ENCODE results near the gene LINC00237. TPM values are rescaled to one million over a fixed set of nuclear protein-coding genes. Genes with fewer than 3 reads are reported as not detected.

The LINC00237 gene
- total RNA-seq, 4 donors from 2014 or later, result 0.83 TPM; not detected in 3

DNA sequence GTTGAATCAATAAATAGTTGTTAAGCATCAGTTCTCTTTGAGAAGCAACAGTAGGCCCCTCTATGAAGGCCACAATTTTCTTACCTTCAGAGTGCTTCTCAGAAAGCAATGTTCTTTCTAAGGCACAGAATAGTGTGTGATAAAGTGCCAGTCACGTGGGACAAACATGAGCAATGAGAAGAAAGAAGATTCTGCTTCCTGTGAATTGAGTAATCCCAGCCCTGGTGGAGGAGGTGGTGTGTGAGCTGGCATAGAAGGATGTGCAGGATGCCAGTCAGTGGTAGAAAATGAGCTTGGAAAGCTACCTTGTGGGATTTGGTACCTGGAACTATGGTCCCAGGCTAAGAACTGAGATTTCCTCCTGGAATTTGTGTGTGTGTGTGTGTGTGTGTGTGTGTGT, 41.4 kb upstream of the LINC00237 start:
- Histone ChIP-seq H3K27me3 (no peaks in the 10 kb centered on the region), H3K36me3 (peaks cover 21% of the 10 kb centered on the region), H3K4me1 (no peaks in the 10 kb centered on the region), H3K9me3 (no peaks in the 10 kb centered on the region), H3K4me3 (no peak overlapping the region), H3K27ac (no peak overlapping the region)
- 77% methylated on average over 1 of the region's 1 CpG for WGBS
- TF ChIP-seq EP300 (IDR thresholded peaks at IDR 0.05) (no peak), POLR2AphosphoS5 (IDR thresholded peaks at IDR 0.05) (no peak), POLR2A (IDR thresholded peaks at IDR 0.05) (no peak)
- TF ChIP-seq, protein P1, sequence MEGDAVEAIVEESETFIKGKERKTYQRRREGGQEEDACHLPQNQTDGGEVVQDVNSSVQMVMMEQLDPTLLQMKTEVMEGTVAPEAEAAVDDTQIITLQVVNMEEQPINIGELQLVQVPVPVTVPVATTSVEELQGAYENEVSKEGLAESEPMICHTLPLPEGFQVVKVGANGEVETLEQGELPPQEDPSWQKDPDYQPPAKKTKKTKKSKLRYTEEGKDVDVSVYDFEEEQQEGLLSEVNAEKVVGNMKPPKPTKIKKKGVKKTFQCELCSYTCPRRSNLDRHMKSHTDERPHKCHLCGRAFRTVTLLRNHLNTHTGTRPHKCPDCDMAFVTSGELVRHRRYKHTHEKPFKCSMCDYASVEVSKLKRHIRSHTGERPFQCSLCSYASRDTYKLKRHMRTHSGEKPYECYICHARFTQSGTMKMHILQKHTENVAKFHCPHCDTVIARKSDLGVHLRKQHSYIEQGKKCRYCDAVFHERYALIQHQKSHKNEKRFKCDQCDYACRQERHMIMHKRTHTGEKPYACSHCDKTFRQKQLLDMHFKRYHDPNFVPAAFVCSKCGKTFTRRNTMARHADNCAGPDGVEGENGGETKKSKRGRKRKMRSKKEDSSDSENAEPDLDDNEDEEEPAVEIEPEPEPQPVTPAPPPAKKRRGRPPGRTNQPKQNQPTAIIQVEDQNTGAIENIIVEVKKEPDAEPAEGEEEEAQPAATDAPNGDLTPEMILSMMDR (IDR thresholded peaks at IDR 0.05), result no peak
- no peak for DNase-seq (ENCODE audit: low spot score in 2 of 2)

- Histone ChIP-seq H3K27ac (no peak overlapping the region), H3K4me1 (no peaks in the 10 kb centered on the region), H3K36me3 (peaks cover 24% of the 10 kb centered on the region), H3K27me3 (no peaks in the 10 kb centered on the region), H3K9me3 (no peaks in the 10 kb centered on the region), H3K4me3 (no peak overlapping the region)
- no peak for DNase-seq (ENCODE audit: low spot score in 2 of 2)
- 97% methylated on average over 4 of the region's 4 CpGs for WGBS
- no peak for TF ChIP-seq POLR2A (IDR thresholded peaks at IDR 0.05)
- TF ChIP-seq POLR2AphosphoS5 (IDR thresholded peaks at IDR 0.05), result no peak
- TF ChIP-seq, protein P1 (IDR thresholded peaks at IDR 0.05), result no peak
Observed at GRCh38 chr20:21146215-21146614, 40.1 kb upstream of the LINC00237 start.

DNA sequence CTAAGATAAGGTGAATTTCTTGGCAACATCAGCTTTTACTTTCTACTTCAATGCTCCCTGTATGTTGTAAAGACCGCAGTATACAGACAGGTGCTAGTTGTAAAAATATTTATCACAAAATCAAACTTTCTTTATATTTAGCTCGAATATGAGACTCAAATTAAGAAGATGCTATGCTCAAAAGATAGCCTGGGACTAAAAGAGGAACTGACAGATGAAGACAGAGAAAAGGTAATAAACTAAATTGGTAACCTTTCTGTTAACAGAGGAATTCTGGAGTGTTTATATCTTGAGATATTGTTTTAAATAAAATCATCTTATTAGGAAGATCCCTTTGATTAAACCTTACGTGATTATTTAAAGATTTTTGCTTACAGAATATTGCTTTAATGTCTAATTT, 39.3 kb upstream of the LINC00237 start:
- TF ChIP-seq EP300 (IDR thresholded peaks at IDR 0.05) (no peak), POLR2A (IDR thresholded peaks at IDR 0.05) (no peak), POLR2AphosphoS5 (IDR thresholded peaks at IDR 0.05) (no peak)
- TF ChIP-seq, protein P1 (IDR thresholded peaks at IDR 0.05), result no peak
- Histone ChIP-seq H3K4me3 (no peak overlapping the region), H3K36me3 (peaks cover 24% of the 10 kb centered on the region), H3K4me1 (no peaks in the 10 kb centered on the region), H3K27me3 (no peaks in the 10 kb centered on the region), H3K27ac (no peak overlapping the region), H3K9me3 (no peaks in the 10 kb centered on the region)
- 88% methylated on average over 3 of the region's 3 CpGs for WGBS
- DNase-seq (ENCODE audit: low spot score in 2 of 2), result no peak

GRCh38 chr20:21143194-21143890, 37.2 kb upstream of the LINC00237 start:
- Histone ChIP-seq H3K36me3 (peaks cover 13% of the 10 kb centered on the region), H3K27me3 (no peaks in the 10 kb centered on the region), H3K27ac (no peak overlapping the region), H3K4me1 (no peaks in the 10 kb centered on the region), H3K4me3 (no peak overlapping the region), H3K9me3 (no peaks in the 10 kb centered on the region)
- TF ChIP-seq, protein P1 (IDR thresholded peaks at IDR 0.05), result no peak
- TF ChIP-seq EP300 (IDR thresholded peaks at IDR 0.05), result no peak
- no peak for TF ChIP-seq POLR2A (IDR thresholded peaks at IDR 0.05)
- TF ChIP-seq POLR2AphosphoS5 (IDR thresholded peaks at IDR 0.05), result no peak
- 82% methylated on average over 7 of the region's 7 CpGs for WGBS
- DNase-seq (ENCODE audit: low spot score in 2 of 2), result no peak

DNA sequence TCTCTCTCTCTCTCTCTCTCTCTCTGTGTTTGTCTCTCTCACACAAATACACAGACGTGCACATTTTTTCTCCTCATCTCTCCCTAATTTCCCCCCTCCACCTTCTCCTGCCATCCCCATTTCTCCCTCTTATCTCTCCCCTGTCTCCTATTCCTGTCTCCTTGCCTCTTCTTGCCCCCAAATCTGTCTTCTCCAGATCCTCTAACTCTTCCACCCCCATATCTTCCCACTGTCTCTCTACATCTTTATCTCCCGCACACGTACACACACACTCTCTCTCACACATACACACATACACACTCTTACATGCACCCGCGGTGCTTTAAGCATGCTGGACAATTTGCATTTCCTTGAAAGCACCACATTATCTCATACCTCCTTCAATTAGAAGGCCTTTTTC, 35.7 kb upstream of the LINC00237 start:
- Histone ChIP-seq H3K27me3 (no peaks in the 10 kb centered on the region), H3K4me1 (no peaks in the 10 kb centered on the region), H3K9me3 (no peaks in the 10 kb centered on the region), H3K27ac (no peak overlapping the region), H3K4me3 (no peak overlapping the region), H3K36me3 (peaks cover 16% of the 10 kb centered on the region)
- TF ChIP-seq EP300 (IDR thresholded peaks at IDR 0.05) (no peak), POLR2A (IDR thresholded peaks at IDR 0.05) (no peak), POLR2AphosphoS5 (IDR thresholded peaks at IDR 0.05) (no peak)
- TF ChIP-seq, protein P1 (IDR thresholded peaks at IDR 0.05), result no peak
- no peak for DNase-seq (ENCODE audit: low spot score in 2 of 2)
- WGBS, result 98% methylated on average over 5 of the region's 5 CpGs
